WTC11 (cell line): ENCODE results near the gene RBM20.

Experiments used
- CTCF ChIP-seq: fragments of 200-600 bp; IDR thresholded peaks from 2 replicates; pipeline ENCODE4 v1.8.0; 2022; ENCODE audit warnings: antibody characterized with exemption
- NFATC4 ChIP-seq: fragments of 250-450 bp; sonication (Bioruptor Pico); IDR thresholded peaks from 2 replicates; pipeline ENCODE4 v1.9.0; 2021; ENCODE audit warnings: mild to moderate bottlenecking

GRCh38 chr10:110872984-110873923, 229.1 kb downstream of the RBM20 start:
- no peak for TF ChIP-seq CTCF
- TF ChIP-seq NFATC4 = no peak
